Transverse colon (tissue), 4 donors: ENCODE data around the gene CDH18. TPM values are rescaled to one million over a fixed set of nuclear protein-coding genes. Genes with fewer than 3 reads are reported as not detected.

ENCODE experiments used
- DNase-seq: peaks from one replicate; pipeline ENCODE4 v3.0.0-alpha.2; 2019
- H3K27ac ChIP-seq, 4 donors: fragments of 200-600 bp; sonication (generic); 2 replicates each; pipeline ENCODE4 v1.5.1; 2016 to 2018; ENCODE audit warnings: inconsistent platforms in 4 of 4
- H3K27me3 ChIP-seq: fragments of 200-600 bp; sonication (generic); 2 replicates; pipeline ENCODE4 v1.5.1; 2017; ENCODE audit warnings: inconsistent platforms
- H3K36me3 ChIP-seq, 4 donors: fragments of 200-600 bp; sonication (generic); 2 replicates each; pipeline ENCODE4 v1.5.1; 2017 to 2019; ENCODE audit warnings: inconsistent platforms in 4 of 4
- H3K4me1 ChIP-seq, 4 donors: fragments of 200-600 bp; sonication (generic); 2 replicates each; pipeline ENCODE4 v1.5.1; 2017 to 2020; ENCODE audit warnings: inconsistent platforms in 4 of 4
- H3K4me3 ChIP-seq, 4 donors: fragments of 200-600 bp; sonication (generic); 1 replicate in 1 of 4; 2 replicates in 3 of 4; pipeline versions ENCODE4 v1.5.1 to v1.6.1; 2017 to 2019; ENCODE audit warnings: inconsistent platforms in 4 of 4
- H3K9me3 ChIP-seq, 2 donors: fragments of 200-600 bp; sonication (generic); 2 replicates each; pipeline ENCODE4 v1.5.1; 2017 to 2019; ENCODE audit warnings: inconsistent platforms in 2 of 2
- EP300 ChIP-seq: sonication (generic); formaldehyde crosslinking; IDR thresholded peaks from one replicate; pipeline ENCODE4 v1.6.1; 2017; ENCODE audit warnings: antibody characterized with exemption, low read depth
- POLR2A ChIP-seq: fragments of 450-650 bp; IDR thresholded peaks from one replicate; pipeline ENCODE4 v1.6.1; 2016; ENCODE audit warnings: antibody characterized with exemption, mild to moderate bottlenecking, moderate library complexity
- POLR2AphosphoS5 ChIP-seq, 3 donors: sonication (generic); formaldehyde crosslinking; IDR thresholded peaks; one replicate each; pipeline ENCODE4 v1.6.1; 2016; ENCODE audit warnings: antibody characterized with exemption in 3 of 3
- WGBS, 2 donors: methylation state at CpG; one replicate each; pipeline ENCODE4 v1.1.5; 2018; ENCODE audit warnings: low coverage in 1 of 2; 5-methylcytosine and 5-hydroxymethylcytosine counted together
- in situ Hi-C, 4 donors: fragments of 200-750 bp; cut with MboI; loops; one replicate each; pipeline versions ENCODE4 v1.15.0 to v1.15.1; 2017; ENCODE audit warnings: low sequenced_read_pairs in 3 of 4, low pct_ligation_motif_present in 1 of 4, low pct_unique_long_range_greater_than_20kb in 1 of 4
- intact Hi-C: fragments of 100-400 bp; cut with DNase I; formaldehyde crosslinking; loops from one replicate; pipeline ENCODE4 v1.15.1; 2023; ENCODE audit warnings: low total_unique reads
- total RNA-seq, 4 donors: library from RNA; depleted of rRNA; stranded (reverse); fragments of >200 nt; gene quantifications; one replicate each; pipeline ENCODE4 v1.1.0, GENCODE V29; 2016
- TF ChIP-seq, protein P1 (sequence below), 5 experiments: fragments of 200-600 bp in 3 of 5; fragments of 450-650 bp in 2 of 5; sonication (generic) in 3 of 5; IDR thresholded peaks; 1 replicate in 2 of 5; 2 replicates in 3 of 5; pipeline ENCODE4 v1.5.1; 2016 to 2017; ENCODE audit warnings: antibody characterized with exemption in 5 of 5, inconsistent platforms in 3 of 5, mild to moderate bottlenecking in 2 of 5, moderate library complexity in 1 of 5

The CDH18 gene
- total RNA-seq, 4 donors from 2014 or later = not detected

DNA sequence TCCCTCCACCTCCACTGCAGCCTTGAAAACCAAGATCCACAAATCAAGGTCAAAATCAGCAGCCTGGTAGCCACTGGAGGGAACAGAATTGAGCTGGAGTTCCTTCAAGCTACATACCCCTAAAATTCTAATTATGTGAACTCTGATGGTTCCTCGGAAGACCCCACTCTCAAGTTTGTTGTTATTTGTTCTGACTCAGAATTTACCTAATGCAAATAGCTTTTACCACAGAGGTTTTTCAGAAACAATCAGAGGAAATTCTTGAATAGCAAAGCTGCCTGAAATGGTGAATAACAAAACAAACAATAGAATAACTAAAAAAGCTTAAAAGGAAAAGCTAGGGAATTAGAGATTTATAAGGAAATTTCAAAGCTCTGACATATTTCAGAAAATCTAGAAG, 220.0 kb downstream of the CDH18 start:
- DNase-seq = no peak
- no peak for TF ChIP-seq POLR2AphosphoS5 (IDR thresholded peaks at IDR 0.05)
- no peak for TF ChIP-seq EP300
- TF ChIP-seq, protein P1, sequence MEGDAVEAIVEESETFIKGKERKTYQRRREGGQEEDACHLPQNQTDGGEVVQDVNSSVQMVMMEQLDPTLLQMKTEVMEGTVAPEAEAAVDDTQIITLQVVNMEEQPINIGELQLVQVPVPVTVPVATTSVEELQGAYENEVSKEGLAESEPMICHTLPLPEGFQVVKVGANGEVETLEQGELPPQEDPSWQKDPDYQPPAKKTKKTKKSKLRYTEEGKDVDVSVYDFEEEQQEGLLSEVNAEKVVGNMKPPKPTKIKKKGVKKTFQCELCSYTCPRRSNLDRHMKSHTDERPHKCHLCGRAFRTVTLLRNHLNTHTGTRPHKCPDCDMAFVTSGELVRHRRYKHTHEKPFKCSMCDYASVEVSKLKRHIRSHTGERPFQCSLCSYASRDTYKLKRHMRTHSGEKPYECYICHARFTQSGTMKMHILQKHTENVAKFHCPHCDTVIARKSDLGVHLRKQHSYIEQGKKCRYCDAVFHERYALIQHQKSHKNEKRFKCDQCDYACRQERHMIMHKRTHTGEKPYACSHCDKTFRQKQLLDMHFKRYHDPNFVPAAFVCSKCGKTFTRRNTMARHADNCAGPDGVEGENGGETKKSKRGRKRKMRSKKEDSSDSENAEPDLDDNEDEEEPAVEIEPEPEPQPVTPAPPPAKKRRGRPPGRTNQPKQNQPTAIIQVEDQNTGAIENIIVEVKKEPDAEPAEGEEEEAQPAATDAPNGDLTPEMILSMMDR (IDR thresholded peaks at IDR 0.05) = no peak
- no peak for TF ChIP-seq POLR2A
- WGBS, 2 donors = 46 to 63% methylated on average over 1 of the region's 1 CpG
- Histone ChIP-seq H3K36me3 (no peaks in the 10 kb centered on the region), H3K9me3 (no peaks in the 10 kb centered on the region), H3K4me1 (no peaks in the 10 kb centered on the region), H3K27ac (no peak overlapping the region), H3K27me3 (no peaks in the 10 kb centered on the region), H3K4me3 (no peak overlapping the region)
- intact Hi-C loops (no loop called here), in situ Hi-C loops (no loop called here)

DNA sequence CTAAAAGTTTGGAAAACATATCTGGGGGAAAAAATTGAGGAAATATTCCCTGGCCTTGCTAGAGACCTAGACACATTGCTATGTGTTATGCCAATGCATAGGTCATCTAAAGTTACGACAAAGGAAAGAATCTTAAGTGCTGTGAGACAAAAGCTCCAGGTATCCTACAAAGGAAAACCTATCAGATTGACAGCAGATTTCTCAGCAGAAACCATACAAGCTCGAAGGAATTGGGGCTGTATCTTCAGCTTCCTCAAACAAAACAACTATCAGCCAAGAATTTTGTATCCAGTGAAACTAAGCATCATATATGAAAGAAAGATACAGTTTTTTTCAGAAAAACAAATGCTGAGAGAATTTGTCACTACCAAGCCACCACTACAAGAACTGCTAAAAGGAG, 234.4 kb downstream of the CDH18 start:
- peaks cover 0 to 3% of the 10 kb centered on the region in 2 donors for H3K9me3 ChIP-seq
- no peak for TF ChIP-seq POLR2A
- no peak for TF ChIP-seq POLR2AphosphoS5 (IDR thresholded peaks at IDR 0.05)
- no peak for TF ChIP-seq EP300
- TF ChIP-seq, protein P1 (IDR thresholded peaks at IDR 0.05) = no peak
- H3K27me3 ChIP-seq = no peaks in the 10 kb centered on the region
- H3K36me3 ChIP-seq = no peaks in the 10 kb centered on the region
- intact Hi-C loops = no loop called here
- in situ Hi-C loops = no loop called here
- no peaks in the 10 kb centered on the region for H3K4me1 ChIP-seq
- no peak overlapping the region for H3K4me3 ChIP-seq
- no peak for DNase-seq
- H3K27ac ChIP-seq = no peak overlapping the region
- WGBS, 2 donors = 50 to 75% methylated on average over 1 to 2 of the region's 2 CpGs

DNA sequence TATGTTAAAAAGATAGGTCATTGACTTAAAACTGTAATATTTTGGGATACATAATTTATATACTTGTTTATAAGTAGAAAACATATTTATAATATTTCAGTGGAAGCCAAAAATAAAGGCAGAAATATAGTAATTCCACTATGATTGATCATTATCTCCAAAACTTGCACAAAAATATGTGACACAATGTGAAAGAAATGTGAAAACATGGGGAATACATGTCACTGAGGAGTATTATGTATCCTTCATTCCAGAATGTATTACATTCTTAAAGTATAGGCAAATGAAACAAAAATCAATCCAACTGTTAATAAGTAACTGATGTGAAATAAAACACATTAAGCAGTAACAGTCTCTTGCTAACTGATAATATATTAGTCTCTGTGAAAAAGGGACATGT, 236.7 kb downstream of the CDH18 start:
- Histone ChIP-seq H3K4me3 (no peak overlapping the region), H3K9me3 (peaks cover 0 to 3% of the 10 kb centered on the region in 2 donors), H3K4me1 (no peaks in the 10 kb centered on the region), H3K36me3 (no peaks in the 10 kb centered on the region), H3K27me3 (no peaks in the 10 kb centered on the region), H3K27ac (no peak overlapping the region)
- in situ Hi-C loops (no loop called here), intact Hi-C loops (no loop called here)
- no peak for DNase-seq
- no peak for TF ChIP-seq EP300
- no peak for TF ChIP-seq POLR2AphosphoS5 (IDR thresholded peaks at IDR 0.05)
- no peak for TF ChIP-seq POLR2A
- TF ChIP-seq, protein P1 (IDR thresholded peaks at IDR 0.05) = no peak

DNA sequence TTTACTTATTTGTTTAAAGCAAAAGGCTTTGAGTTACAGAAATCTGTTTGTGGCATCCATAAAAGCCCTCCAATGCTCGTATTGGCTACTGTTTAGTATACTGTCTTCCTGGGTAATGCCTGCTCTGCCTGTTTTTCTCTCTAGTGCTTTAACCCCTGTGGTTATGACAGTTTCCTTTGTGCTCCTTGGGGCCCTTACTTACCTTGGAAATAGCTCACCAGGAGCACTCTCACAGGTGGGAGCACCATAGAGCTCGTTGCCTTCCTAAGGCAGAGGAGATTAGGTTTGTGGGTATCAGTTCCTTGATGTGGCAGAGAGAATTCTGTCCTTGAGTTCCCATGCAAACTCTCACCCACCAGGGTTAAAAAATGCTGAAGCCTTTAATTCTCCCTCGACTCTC, 242.8 kb downstream of the CDH18 start:
- peaks cover 0 to 3% of the 10 kb centered on the region in 2 donors for H3K9me3 ChIP-seq
- H3K27ac ChIP-seq = no peak overlapping the region
- no peaks in the 10 kb centered on the region for H3K27me3 ChIP-seq
- TF ChIP-seq, protein P1 (IDR thresholded peaks at IDR 0.05) = no peak
- TF ChIP-seq EP300 (no peak), POLR2AphosphoS5 (IDR thresholded peaks at IDR 0.05) (no peak), POLR2A (no peak)
- in situ Hi-C loops (no loop called here), intact Hi-C loops (no loop called here)
- H3K36me3 ChIP-seq = no peaks in the 10 kb centered on the region
- H3K4me3 ChIP-seq = no peak overlapping the region
- H3K4me1 ChIP-seq = no peaks in the 10 kb centered on the region
- no peak for DNase-seq
- 14 to 28% methylated on average over 1 to 3 of the region's 3 CpGs for WGBS, 2 donors
